Panc1 (cell line): Measurements from ENCODE around the gene CENPS. TPM values are rescaled to one million over a fixed set of nuclear protein-coding genes. Genes with fewer than 3 reads are reported as not detected.

ENCODE experiments used
- ATAC-seq: fragments of 200-7000 bp; cut with Tn5 transposase; 2 replicates; pipeline ENCODE4 v1.9.1; 2020; ENCODE audit warnings: mild to moderate bottlenecking, moderate library complexity
- BruUV-seq: library from RNA; stranded (reverse); fragments of 400-500 nt; replicated peaks from 2 replicates; lab custom pipeline; 2021; lab: Mats Ljungman, UMichigan
- CTCF ChIA-PET: fragments of 300-600 bp; sonication (Branson Sonifier 250); formaldehyde crosslinking; loops from one replicate; lab custom pipeline; 2022; ENCODE audit warnings: antibody characterized with exemption; lab: Charles Lee
- POLR2A ChIA-PET: fragments of 300-600 bp; sonication (Branson Sonifier 250); formaldehyde crosslinking; loops from one replicate; lab custom pipeline; 2022; ENCODE audit warnings: antibody characterized with exemption; lab: Charles Lee
- DNase-seq: peaks from one replicate; pipeline ENCODE4 v3.0.0-alpha.2; 2010; ENCODE audit warnings: low read depth, low spot score
- H3K27ac ChIP-seq: 2 replicates; pipeline ENCODE4 v1.5.1; 2011; ENCODE audit warnings: mild to moderate bottlenecking, low read length, inconsistent platforms
- H3K27me3 ChIP-seq: fragments of 200-500 bp; sonication (Bioruptor generic); 2 replicates; pipeline ENCODE4 v1.6.0; 2014; ENCODE audit warnings: low read length, inconsistent platforms; ENCODE audit not compliant: control insufficient read depth, insufficient read depth
- H3K36me3 ChIP-seq: fragments of 200-500 bp; sonication (Bioruptor generic); 2 replicates; pipeline ENCODE4 v1.5.1; 2014; ENCODE audit warnings: inconsistent platforms, mild to moderate bottlenecking, low read length, moderate library complexity; ENCODE audit not compliant: control insufficient read depth, insufficient read depth
- H3K4me1 ChIP-seq: 2 replicates; pipeline ENCODE4 v1.5.1; 2011; ENCODE audit warnings: inconsistent platforms, mild to moderate bottlenecking, low read length, moderate library complexity; ENCODE audit not compliant: control insufficient read depth, insufficient read depth
- H3K4me3 ChIP-seq, 2 experiments: 2 replicates each; pipeline ENCODE4 v1.5.1; 2011 to 2012; ENCODE audit warnings: low read depth in 2 of 2, low read length in 2 of 2, mild to moderate bottlenecking in 2 of 2, inconsistent platforms in 1 of 2, moderate library complexity in 1 of 2
- H3K9me3 ChIP-seq: fragments of 200-500 bp; sonication (Bioruptor generic); 2 replicates; pipeline ENCODE4 v1.5.1; 2014; ENCODE audit warnings: low read depth, mild to moderate bottlenecking, inconsistent platforms, low read length, moderate library complexity; ENCODE audit not compliant: control insufficient read depth, insufficient read depth
- POLR2AphosphoS5 ChIP-seq: IDR thresholded peaks from 2 replicates; pipeline ENCODE4 v1.6.1; 2012; ENCODE audit warnings: mild to moderate bottlenecking, low read depth, low read length, moderate library complexity
- SIN3A ChIP-seq: IDR thresholded peaks from 2 replicates; pipeline ENCODE4 v1.6.1; 2012; ENCODE audit warnings: low read depth, mild to moderate bottlenecking, low read length, moderate library complexity, borderline replicate concordance; ENCODE audit not compliant: insufficient read depth
- TCF7L2 ChIP-seq: IDR thresholded peaks from 2 replicates; pipeline ENCODE4 v1.6.1; 2011; ENCODE audit warnings: mild to moderate bottlenecking, low read depth, low read length, inconsistent platforms
- in situ Hi-C: cut with HindIII; loops from 2 replicates; pipeline ENCODE4 v1.10.0; 2016; ENCODE audit warnings: low sequenced_read_pairs, low pct_unique_long_range_greater_than_20kb
- intact Hi-C: fragments of 100-400 bp; cut with micrococcal nuclease; formaldehyde crosslinking; loops from one replicate; pipeline ENCODE4 v1.10.0; 2022; ENCODE audit not compliant: unreplicated experiment
- total RNA-seq: library from RNA; stranded (reverse); gene quantifications from one replicate; pipeline ENCODE4 v1.2.1, GENCODE V29; 2021; ENCODE audit not compliant: unreplicated experiment
- TF ChIP-seq, protein P1 (sequence below): fragments of 450-650 bp; IDR thresholded peaks from 2 replicates; pipeline ENCODE4 v1.5.1; 2017; ENCODE audit warnings: mild to moderate bottlenecking
- TF ChIP-seq, protein P2 (sequence below), 2 experiments: IDR thresholded peaks; 2 replicates each; pipeline ENCODE4 v1.6.1; 2011 to 2012; ENCODE audit warnings: low read depth in 2 of 2, control low read depth in 1 of 2, low read length in 1 of 2, mild to moderate bottlenecking in 1 of 2, moderate library complexity in 1 of 2; ENCODE audit not compliant: insufficient read depth in 1 of 2

Gene CENPS
- total RNA-seq, 1 experiment from 2014 or later = 40.8 TPM

DNA sequence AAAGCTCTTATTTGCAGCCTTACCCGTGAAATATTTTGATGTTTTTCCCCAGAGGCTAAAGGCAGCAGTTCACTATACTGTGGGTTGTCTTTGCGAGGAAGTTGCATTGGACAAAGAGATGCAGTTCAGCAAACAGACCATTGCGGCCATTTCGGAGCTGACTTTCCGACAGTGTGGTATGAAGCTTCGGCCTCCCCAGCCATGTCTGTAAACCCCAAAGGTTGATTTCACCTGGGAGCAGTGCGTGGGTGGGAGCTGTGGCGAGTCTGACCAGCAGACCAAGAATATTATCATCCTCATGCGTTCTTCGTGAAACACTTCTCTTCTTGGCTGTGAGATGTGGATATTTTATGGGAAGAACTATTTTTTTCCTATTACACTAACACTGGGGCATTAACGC lies 3.6 kb downstream of the CENPS start:
- DNase-seq (no peak), ATAC-seq (no peak)
- Histone ChIP-seq H3K27ac (no peak overlapping the region), H3K27me3 (no peaks in the 10 kb centered on the region), H3K4me3 (no peak overlapping the region), H3K4me1 (peaks cover 2% of the 10 kb centered on the region; the same call in 1 of the 2 replicates), H3K36me3 (no peaks in the 10 kb centered on the region), H3K9me3 (no peaks in the 10 kb centered on the region)
- TF ChIP-seq, protein P1, sequence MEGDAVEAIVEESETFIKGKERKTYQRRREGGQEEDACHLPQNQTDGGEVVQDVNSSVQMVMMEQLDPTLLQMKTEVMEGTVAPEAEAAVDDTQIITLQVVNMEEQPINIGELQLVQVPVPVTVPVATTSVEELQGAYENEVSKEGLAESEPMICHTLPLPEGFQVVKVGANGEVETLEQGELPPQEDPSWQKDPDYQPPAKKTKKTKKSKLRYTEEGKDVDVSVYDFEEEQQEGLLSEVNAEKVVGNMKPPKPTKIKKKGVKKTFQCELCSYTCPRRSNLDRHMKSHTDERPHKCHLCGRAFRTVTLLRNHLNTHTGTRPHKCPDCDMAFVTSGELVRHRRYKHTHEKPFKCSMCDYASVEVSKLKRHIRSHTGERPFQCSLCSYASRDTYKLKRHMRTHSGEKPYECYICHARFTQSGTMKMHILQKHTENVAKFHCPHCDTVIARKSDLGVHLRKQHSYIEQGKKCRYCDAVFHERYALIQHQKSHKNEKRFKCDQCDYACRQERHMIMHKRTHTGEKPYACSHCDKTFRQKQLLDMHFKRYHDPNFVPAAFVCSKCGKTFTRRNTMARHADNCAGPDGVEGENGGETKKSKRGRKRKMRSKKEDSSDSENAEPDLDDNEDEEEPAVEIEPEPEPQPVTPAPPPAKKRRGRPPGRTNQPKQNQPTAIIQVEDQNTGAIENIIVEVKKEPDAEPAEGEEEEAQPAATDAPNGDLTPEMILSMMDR = no peak
- TF ChIP-seq, protein P2, sequence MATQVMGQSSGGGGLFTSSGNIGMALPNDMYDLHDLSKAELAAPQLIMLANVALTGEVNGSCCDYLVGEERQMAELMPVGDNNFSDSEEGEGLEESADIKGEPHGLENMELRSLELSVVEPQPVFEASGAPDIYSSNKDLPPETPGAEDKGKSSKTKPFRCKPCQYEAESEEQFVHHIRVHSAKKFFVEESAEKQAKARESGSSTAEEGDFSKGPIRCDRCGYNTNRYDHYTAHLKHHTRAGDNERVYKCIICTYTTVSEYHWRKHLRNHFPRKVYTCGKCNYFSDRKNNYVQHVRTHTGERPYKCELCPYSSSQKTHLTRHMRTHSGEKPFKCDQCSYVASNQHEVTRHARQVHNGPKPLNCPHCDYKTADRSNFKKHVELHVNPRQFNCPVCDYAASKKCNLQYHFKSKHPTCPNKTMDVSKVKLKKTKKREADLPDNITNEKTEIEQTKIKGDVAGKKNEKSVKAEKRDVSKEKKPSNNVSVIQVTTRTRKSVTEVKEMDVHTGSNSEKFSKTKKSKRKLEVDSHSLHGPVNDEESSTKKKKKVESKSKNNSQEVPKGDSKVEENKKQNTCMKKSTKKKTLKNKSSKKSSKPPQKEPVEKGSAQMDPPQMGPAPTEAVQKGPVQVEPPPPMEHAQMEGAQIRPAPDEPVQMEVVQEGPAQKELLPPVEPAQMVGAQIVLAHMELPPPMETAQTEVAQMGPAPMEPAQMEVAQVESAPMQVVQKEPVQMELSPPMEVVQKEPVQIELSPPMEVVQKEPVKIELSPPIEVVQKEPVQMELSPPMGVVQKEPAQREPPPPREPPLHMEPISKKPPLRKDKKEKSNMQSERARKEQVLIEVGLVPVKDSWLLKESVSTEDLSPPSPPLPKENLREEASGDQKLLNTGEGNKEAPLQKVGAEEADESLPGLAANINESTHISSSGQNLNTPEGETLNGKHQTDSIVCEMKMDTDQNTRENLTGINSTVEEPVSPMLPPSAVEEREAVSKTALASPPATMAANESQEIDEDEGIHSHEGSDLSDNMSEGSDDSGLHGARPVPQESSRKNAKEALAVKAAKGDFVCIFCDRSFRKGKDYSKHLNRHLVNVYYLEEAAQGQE (IDR thresholded peaks at IDR 0.05; ENCODE audit: insufficient read depth in 1 of 2, low read depth in 2 of 2, low read length in 1 of 2) = no peak
- no peak for TF ChIP-seq TCF7L2
- intact Hi-C loops = no loop called here
- CTCF ChIA-PET = no interaction called here
- in situ Hi-C loops = no loop called here
- TSS peak; percentile 24 for BruUV-seq
- POLR2A ChIA-PET = no interaction called here

DNA sequence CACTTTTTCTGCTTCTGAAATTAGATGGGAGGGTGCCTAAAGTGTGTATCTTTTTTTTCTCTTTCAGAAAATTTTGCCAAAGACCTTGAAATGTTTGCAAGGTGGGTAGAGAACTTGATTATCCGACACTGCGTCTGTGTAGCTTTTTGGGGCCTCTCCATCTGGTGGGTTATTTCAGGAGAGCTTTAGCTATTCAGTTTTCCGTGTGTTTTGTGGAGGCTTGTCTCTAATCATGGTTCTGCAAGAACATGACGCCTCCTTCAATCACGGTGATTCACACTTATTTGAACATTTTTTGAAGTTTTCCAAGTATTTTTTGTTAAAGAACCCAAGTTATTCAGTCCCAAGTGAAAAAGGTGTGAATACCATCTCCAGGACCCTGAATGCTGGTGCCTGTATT lies 4.4 kb downstream of the CENPS start:
- peaks cover 3% of the 10 kb centered on the region; the same call in 1 of the 2 replicates for H3K4me1 ChIP-seq
- no TSS peak for BruUV-seq
- DNase-seq = no peak
- CTCF ChIA-PET = no interaction called here
- H3K27me3 ChIP-seq = no peaks in the 10 kb centered on the region
- no peak overlapping the region for H3K4me3 ChIP-seq
- in situ Hi-C loops = no loop called here
- POLR2A ChIA-PET = interaction anchor here (0.7 kb wide), 1 partner anchor 23 kb away, joined by 3 read pairs; no protein-coding TSS in a partner anchor
- no peak for TF ChIP-seq POLR2AphosphoS5
- TF ChIP-seq SIN3A = no peak
- TF ChIP-seq, protein P2 (IDR thresholded peaks at IDR 0.05; ENCODE audit: insufficient read depth in 1 of 2, low read depth in 2 of 2, low read length in 1 of 2) = no peak
- TF ChIP-seq TCF7L2 = no peak
- TF ChIP-seq, protein P1 = no peak
- no peaks in the 10 kb centered on the region for H3K36me3 ChIP-seq
- H3K9me3 ChIP-seq = no peaks in the 10 kb centered on the region
- intact Hi-C loops = no loop called here
- ATAC-seq = no peak
- no peak overlapping the region for H3K27ac ChIP-seq
